Measurements from ENCODE around the gene DESI2. TPM values are rescaled to one million over a fixed set of nuclear protein-coding genes. Genes with fewer than 3 reads are reported as not detected.
"Not testable (repeated sequence)": the region's sequence is repeated elsewhere in the genome, so short reads cannot be mapped to it uniquely, and the experiment has no call there.

DESI2 gene
- total RNA-seq, 1 donor from 2014 or later = 53.1 TPM

DNA sequence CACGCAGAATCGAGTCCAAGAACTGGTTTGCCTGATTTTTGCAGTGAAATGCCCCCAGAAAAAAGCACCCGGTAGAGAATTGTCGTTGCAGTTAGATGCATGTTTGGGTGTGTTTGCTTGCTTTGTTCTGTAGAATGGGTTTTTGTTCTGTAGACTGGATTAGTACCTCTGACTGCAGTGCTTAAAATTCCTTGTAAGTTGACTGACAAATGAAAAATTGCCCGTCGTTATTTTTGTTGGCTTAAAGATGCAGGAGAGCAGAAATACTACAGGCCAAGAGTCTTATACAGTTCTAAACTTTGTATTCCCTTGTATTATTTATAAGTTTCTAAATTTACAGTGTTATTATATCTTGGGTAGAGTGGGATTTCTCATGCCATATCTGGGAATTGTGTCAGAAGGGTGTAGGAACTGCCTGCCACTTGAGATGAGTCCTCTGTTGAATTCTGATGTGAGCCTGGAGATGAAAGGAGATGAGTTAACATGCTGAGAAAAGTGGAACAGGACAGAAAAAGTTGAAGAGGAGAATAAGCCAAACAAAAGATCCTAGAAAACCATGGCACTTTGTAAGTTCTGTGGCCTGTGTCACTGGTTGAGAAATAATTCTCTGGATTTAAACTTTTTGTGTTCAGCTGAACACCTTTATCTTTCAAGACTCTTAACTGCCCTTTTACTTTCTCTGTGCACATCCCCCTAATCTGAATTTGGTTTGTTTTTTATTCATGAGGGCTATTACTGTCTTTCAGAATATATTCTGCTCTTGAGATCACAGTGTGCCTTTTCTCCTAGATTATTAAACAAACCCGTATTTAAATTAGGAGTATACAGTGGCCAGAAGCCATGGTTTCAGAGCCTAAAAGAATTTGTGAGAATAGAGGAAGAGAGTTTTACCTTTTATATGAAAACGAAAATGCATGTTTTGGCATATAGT is 1.4 kb downstream of the DESI2 start:
- Histone ChIP-seq H3K27ac (peak overlapping the region; percentile 97), H3K36me3 (no peaks in the 10 kb centered on the region), H3K9me3 (no peaks in the 10 kb centered on the region), H3K27me3 (no peaks in the 10 kb centered on the region), H3K4me1 (peaks cover 41% of the 10 kb centered on the region), H3K4me3 (peak overlapping the region; percentile 93)
- no peak for ATAC-seq
- intact Hi-C loops (cut with DNase I) = no loop called here
- DNase-seq = no peak
- TF ChIP-seq, protein P1, sequence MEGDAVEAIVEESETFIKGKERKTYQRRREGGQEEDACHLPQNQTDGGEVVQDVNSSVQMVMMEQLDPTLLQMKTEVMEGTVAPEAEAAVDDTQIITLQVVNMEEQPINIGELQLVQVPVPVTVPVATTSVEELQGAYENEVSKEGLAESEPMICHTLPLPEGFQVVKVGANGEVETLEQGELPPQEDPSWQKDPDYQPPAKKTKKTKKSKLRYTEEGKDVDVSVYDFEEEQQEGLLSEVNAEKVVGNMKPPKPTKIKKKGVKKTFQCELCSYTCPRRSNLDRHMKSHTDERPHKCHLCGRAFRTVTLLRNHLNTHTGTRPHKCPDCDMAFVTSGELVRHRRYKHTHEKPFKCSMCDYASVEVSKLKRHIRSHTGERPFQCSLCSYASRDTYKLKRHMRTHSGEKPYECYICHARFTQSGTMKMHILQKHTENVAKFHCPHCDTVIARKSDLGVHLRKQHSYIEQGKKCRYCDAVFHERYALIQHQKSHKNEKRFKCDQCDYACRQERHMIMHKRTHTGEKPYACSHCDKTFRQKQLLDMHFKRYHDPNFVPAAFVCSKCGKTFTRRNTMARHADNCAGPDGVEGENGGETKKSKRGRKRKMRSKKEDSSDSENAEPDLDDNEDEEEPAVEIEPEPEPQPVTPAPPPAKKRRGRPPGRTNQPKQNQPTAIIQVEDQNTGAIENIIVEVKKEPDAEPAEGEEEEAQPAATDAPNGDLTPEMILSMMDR (IDR thresholded peaks at IDR 0.05) = no peak

DNA sequence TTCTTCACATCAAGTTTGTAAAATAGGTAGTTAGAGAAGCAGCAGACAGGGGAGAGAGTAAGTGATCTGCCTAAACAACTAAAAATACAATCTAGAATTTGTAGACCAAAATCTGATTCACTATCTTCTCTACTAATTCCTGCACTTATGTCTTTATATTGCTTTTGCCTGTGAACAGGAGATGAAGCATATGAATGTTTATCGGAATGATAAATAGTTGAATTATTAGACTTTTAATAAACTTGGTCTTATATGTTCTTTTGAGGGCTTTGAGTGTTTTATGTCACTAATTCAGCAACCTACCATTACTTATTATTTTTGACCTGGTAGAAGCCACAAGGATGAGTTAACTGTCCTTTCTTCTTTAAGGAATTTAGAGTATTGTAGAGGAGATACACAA is 2.3 kb downstream of the DESI2 start:
- Histone ChIP-seq H3K27me3 (no peaks in the 10 kb centered on the region), H3K4me3 (peak overlapping the region; percentile 93), H3K36me3 (no peaks in the 10 kb centered on the region), H3K9me3 (no peaks in the 10 kb centered on the region), H3K27ac (peak overlapping the region; percentile 97), H3K4me1 (peaks cover 42% of the 10 kb centered on the region)
- intact Hi-C loops (cut with DNase I) = no loop called here
- TF ChIP-seq, protein P1 (IDR thresholded peaks at IDR 0.05) = no peak
- DNase-seq (no peak), ATAC-seq (no peak)

DNA sequence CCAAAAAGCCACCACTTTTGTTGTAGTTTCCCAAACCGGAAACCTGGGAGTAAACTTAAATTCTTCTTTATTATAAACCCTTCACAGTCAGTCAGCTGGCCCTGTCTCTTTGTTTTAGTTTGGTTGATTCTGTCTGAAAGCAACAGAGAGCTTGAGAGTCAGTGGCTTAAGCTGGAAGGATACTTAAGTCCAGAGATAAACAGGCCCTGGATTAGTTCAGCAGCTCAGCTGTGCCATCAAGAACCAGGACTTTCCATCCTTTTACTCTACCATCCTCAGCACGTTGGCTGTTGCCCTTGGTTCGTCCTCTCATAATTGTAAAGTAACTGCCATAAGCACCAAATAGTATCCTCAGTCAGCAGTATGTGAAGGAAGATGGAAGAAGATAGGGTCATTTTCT is 4.5 kb downstream of the DESI2 start:
- TF ChIP-seq, protein P1 (IDR thresholded peaks at IDR 0.05) = no peak
- no peak for ATAC-seq
- Histone ChIP-seq H3K4me1 (peaks cover 38% of the 10 kb centered on the region), H3K27me3 (no peaks in the 10 kb centered on the region), H3K4me3 (no peak overlapping the region), H3K9me3 (no peaks in the 10 kb centered on the region), H3K36me3 (no peaks in the 10 kb centered on the region), H3K27ac (no peak overlapping the region)
- no peak for DNase-seq
- intact Hi-C loops (cut with DNase I) = no loop called here

DNA sequence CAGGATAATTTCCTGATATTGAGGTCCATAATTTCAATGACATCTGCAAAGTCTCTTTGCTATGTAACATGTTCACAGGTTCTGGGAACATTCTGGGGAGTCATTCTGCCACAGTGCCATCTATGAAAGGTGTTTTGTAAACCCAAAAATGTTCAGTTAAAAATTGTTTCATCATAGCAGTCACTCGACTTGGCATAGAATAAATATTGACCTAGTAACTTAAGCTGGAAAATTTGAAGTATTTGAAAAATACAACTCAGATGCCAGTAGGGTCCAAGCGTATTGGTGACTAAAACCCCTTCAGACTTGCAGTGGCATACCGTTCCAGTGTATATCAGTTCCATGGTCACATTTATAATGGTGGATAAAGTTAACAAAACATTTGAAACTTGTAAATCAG is 6.8 kb downstream of the DESI2 start:
- peak; percentile 77 for ATAC-seq
- Histone ChIP-seq H3K4me1 (peaks cover 47% of the 10 kb centered on the region), H3K9me3 (no peaks in the 10 kb centered on the region), H3K4me3 (no peak overlapping the region), H3K27ac (peak overlapping the region; percentile 43), H3K36me3 (no peaks in the 10 kb centered on the region), H3K27me3 (no peaks in the 10 kb centered on the region)
- intact Hi-C loops (cut with DNase I) = no loop called here
- TF ChIP-seq, protein P1 (IDR thresholded peaks at IDR 0.05) = no peak
- DNase-seq = no peak

DNA sequence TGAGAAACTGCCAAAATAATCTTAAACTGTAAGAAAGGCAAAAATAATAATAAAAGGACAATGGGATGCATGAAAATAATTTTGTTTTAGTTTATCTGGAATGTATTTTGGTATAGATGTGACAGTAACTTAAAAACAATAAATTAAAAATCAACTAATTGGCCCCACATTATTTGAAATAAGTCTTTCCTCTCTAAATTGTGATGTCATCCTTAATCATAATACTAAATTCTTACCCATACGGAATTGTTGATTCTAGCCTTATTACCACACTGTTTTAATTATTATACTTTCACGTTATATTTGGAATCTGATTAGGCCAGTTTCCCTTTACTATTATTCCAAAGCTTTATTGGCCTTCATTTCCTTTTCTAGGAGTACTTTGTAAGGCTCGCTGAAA is 7.7 kb downstream of the DESI2 start:
- TF ChIP-seq, protein P1 (IDR thresholded peaks at IDR 0.05) = no peak
- H3K27ac ChIP-seq = no peak overlapping the region
- no peak overlapping the region for H3K4me3 ChIP-seq
- ATAC-seq = no peak
- H3K36me3 ChIP-seq = no peaks in the 10 kb centered on the region
- H3K9me3 ChIP-seq = no peaks in the 10 kb centered on the region
- H3K4me1 ChIP-seq = peaks cover 51% of the 10 kb centered on the region
- intact Hi-C loops (cut with DNase I) = no loop called here
- H3K27me3 ChIP-seq = no peaks in the 10 kb centered on the region
- no peak for DNase-seq

DNA sequence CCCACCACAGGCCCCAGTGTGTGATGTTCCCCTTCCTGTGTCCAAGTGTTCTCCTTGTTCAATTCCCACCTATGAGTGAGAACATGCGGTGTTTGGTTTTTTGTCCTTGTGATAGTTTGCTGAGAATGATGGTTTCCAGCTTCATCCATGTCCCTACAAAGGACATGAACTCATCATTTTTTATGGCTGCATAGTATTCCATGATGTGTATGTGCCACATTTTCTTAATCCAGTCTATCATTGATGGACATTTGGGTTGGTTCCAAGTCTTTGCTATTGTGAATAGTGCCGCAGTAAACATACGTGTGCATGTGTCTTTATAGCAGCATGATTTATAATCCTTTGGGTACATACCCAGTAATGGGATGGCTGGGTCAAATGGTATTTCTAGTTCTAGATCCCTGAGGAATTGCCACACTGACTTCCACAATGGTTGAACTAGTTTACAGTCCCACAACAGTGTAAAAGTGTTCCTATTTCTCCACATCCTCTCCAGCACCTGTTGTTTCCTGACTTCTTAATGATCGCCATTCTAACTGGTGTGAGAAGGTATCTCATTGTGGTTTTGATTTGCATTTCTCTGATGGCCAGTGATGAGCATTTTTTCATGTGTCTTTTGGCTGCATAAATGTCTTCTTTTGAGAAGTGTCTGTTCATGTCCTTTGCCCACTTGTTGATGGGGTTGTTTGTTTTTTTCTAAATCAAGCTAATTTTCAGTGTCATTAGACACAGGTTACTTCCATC is 8.8 kb downstream of the DESI2 start:
- H3K9me3 ChIP-seq; H3K27me3 ChIP-seq; ATAC-seq; intact Hi-C loops (cut with DNase I); H3K36me3 ChIP-seq; DNase-seq; H3K4me3 ChIP-seq: not testable (repeated sequence)
- Histone ChIP-seq H3K27ac (peak overlapping the region; percentile 51), H3K4me1 (peaks cover 45% of the 10 kb centered on the region)

All from upper lobe of right lung (tissue), 1 donor.